Endothelial cell of umbilical vein (primary cell): ENCODE results near the gene SLC38A9.

Experiments used
- CTCF ChIP-seq, 2 donors: IDR thresholded peaks; 1 replicate in 1 of 2; 2 replicates in 1 of 2; pipeline ENCODE4 v1.5.1; 2011; ENCODE audit warnings: low read length in 2 of 2, mild to moderate bottlenecking in 2 of 2, moderate library complexity in 2 of 2, control low read depth in 1 of 2, inconsistent platforms in 1 of 2, low read depth in 1 of 2; ENCODE audit not compliant: insufficient read depth in 1 of 2; ENCODE audit errors: extremely low read depth in 1 of 2
- EZH2 ChIP-seq: IDR thresholded peaks from 2 replicates; pipeline ENCODE4 v1.6.1; 2012; ENCODE audit warnings: borderline replicate concordance, low read depth, mild to moderate bottlenecking, moderate library complexity, low read length, inconsistent platforms; ENCODE audit not compliant: severe bottlenecking
- FOS ChIP-seq: IDR thresholded peaks from 2 replicates; pipeline ENCODE4 v1.6.1; 2011; ENCODE audit warnings: mild to moderate bottlenecking, low read length, moderate library complexity, borderline replicate concordance; ENCODE audit not compliant: insufficient read depth
- GATA2 ChIP-seq: IDR thresholded peaks from 2 replicates; pipeline ENCODE4 v1.7.0; 2011; ENCODE audit warnings: low read depth, mild to moderate bottlenecking, moderate library complexity, mixed read lengths, low read length; ENCODE audit not compliant: insufficient read length, insufficient read depth
- JUN ChIP-seq: IDR thresholded peaks from 2 replicates; pipeline ENCODE4 v1.6.1; 2011; ENCODE audit warnings: borderline replicate concordance, low read depth; ENCODE audit not compliant: insufficient read length, insufficient read depth
- MAX ChIP-seq: IDR thresholded peaks from 2 replicates; pipeline ENCODE4 v1.6.1; 2011; ENCODE audit not compliant: insufficient read depth, insufficient read length
- MYC ChIP-seq: IDR thresholded peaks from one replicate; pipeline ENCODE4 v1.6.1; 2011; ENCODE audit warnings: mild to moderate bottlenecking, low read depth, low read length
- POLR2A ChIP-seq: IDR thresholded peaks from 2 replicates; pipeline ENCODE4 v1.6.1; 2012; ENCODE audit warnings: low read depth, mild to moderate bottlenecking, control low read depth, low read length
- POLR2AphosphoS5 ChIP-seq: IDR thresholded peaks from 2 replicates; pipeline ENCODE4 v1.6.1; 2012; ENCODE audit warnings: low read depth, mild to moderate bottlenecking, control low read depth, low read length, moderate library complexity; ENCODE audit not compliant: insufficient read depth

DNA sequence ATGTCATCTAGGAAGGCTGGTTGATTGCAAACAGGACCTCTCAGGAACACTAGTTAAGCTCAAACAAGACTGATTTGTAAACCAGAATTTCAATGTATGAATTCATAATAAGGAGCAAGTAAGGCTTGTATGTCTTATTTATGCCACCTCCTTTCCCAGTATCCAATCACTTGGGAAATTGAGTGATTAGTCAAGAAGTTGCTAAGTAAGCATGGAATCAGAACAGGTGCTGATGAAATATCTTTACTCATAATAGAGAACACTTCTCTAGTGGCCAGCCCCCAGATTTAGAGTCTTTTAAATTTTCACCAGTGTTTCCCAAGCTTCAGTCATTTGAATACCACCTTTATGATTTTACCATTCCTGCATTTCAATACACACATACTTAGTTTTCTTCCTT lies 20.5 kb upstream of the SLC38A9 start:
- TF ChIP-seq POLR2A (no peak), POLR2AphosphoS5 (no peak), CTCF (IDR thresholded peaks at IDR 0.05; ENCODE audit: extremely low read depth in 1 of 2, insufficient read depth in 1 of 2, low read depth in 1 of 2, low read length in 2 of 2) (no peak), MYC (no peak), MAX (no peak), EZH2 (no peak), JUN (no peak), FOS (no peak), GATA2 (no peak)
